ENCODE results near the gene ALG12. TPM values are rescaled to one million over a fixed set of nuclear protein-coding genes. Genes with fewer than 3 reads are reported as not detected.

Gene ALG12
- total RNA-seq, 1 experiment from 2014 or later: 29.2 TPM

DNA sequence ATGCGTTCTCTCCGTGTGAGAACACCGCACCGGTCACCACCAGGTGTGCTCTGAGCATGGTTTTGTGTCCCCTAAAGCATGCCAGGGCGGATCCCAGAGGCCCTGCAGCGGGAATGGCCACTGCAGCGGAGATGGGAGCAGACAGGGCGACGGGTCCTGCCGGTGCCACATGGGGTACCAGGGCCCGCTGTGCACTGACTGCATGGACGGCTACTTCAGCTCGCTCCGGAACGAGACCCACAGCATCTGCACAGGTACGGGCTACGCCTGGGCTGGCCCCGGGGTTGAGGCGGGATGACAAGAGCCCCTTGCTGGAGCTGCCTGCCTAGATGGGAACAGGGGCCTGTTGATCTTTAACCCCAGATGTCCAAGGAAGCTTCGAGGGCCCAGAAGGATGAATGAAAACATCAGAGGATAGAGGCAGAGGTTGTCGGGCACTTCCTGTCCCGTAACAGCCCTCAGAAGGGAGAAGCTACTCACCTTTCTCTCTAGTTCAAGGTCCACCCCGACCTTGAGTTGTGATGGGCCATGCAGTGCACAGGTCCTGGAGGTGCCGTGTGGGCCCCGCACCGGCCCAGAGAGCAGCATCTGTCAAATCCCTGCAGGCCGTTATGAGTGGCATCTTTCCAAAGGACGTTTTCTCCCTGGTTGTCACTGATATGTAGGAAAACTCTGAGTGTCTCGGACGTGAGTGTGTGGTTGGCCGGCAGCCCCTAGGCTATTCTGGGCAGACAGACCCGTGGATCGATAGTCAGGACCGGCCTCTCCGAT is 3.5 kb upstream of the ALG12 start (continued):
- TF ChIP-seq SMAD3 (CRISPR knock-in tag; IDR thresholded peaks at IDR 0.05; ENCODE audit: borderline replicate concordance) (no peak), ESRRA (CRISPR knock-in tag; IDR thresholded peaks at IDR 0.05; ENCODE audit: borderline replicate concordance) (no peak), TEAD4 (CRISPR knock-in tag; IDR thresholded peaks at IDR 0.05) (no peak), MAX (CRISPR knock-in tag; IDR thresholded peaks at IDR 0.05) (no peak), HMGA2 (CRISPR knock-in tag; IDR thresholded peaks at IDR 0.05) (no peak), GTF2I (CRISPR knock-in tag; conservative IDR thresholded peaks at IDR 0.05) (no peak)
- TF ChIP-seq, protein P1, sequence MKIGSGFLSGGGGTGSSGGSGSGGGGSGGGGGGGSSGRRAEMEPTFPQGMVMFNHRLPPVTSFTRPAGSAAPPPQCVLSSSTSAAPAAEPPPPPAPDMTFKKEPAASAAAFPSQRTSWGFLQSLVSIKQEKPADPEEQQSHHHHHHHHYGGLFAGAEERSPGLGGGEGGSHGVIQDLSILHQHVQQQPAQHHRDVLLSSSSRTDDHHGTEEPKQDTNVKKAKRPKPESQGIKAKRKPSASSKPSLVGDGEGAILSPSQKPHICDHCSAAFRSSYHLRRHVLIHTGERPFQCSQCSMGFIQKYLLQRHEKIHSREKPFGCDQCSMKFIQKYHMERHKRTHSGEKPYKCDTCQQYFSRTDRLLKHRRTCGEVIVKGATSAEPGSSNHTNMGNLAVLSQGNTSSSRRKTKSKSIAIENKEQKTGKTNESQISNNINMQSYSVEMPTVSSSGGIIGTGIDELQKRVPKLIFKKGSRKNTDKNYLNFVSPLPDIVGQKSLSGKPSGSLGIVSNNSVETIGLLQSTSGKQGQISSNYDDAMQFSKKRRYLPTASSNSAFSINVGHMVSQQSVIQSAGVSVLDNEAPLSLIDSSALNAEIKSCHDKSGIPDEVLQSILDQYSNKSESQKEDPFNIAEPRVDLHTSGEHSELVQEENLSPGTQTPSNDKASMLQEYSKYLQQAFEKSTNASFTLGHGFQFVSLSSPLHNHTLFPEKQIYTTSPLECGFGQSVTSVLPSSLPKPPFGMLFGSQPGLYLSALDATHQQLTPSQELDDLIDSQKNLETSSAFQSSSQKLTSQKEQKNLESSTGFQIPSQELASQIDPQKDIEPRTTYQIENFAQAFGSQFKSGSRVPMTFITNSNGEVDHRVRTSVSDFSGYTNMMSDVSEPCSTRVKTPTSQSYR (CRISPR knock-in tag; IDR thresholded peaks at IDR 0.05): no peak
- TF ChIP-seq, protein P2, sequence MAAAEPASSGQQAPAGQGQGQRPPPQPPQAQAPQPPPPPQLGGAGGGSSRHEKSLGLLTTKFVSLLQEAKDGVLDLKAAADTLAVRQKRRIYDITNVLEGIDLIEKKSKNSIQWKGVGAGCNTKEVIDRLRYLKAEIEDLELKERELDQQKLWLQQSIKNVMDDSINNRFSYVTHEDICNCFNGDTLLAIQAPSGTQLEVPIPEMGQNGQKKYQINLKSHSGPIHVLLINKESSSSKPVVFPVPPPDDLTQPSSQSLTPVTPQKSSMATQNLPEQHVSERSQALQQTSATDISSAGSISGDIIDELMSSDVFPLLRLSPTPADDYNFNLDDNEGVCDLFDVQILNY (CRISPR knock-in tag; IDR thresholded peaks at IDR 0.05): no peak
- TF ChIP-seq, protein P3, sequence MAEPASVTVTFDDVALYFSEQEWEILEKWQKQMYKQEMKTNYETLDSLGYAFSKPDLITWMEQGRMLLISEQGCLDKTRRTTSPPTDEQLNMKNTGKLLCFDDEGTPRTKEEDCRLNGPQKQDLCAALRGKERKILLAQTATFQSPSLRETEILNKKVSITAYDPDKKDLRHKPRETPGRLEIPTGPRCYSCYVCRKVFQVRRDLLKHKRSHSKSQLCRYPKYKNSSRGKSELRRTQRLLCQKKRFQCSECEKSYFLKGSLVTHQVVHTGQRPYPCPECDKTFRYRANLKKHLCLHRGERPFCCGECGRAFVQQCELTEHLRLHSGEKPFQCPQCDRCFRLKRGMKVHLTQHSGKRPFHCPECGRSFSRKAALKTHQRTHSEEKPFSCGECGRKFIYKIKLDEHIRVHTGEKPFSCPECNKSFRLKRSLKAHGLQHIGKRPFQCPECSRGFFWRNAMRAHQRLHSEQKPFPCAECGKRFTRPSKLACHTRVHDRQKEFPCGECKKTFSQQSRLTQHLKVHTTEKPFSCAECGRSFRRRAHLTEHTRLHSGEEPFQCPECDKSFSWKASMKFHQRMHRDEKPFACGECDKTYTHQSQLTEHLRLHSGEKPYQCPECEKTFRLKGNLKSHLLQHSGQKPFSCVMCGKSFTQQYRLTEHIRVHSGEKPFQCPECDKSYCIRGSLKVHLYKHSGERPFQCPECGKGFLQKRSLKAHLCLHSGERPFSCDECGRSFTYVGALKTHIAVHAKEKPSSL (CRISPR knock-in tag; conservative IDR thresholded peaks at IDR 0.05): no peak

- CTCF ChIA-PET: no interaction called here
- no peak for TF ChIP-seq SP1 (CRISPR knock-in tag; conservative IDR thresholded peaks at IDR 0.05)
- TF ChIP-seq TEAD4 (CRISPR knock-in tag; IDR thresholded peaks at IDR 0.05): no peak
- TF ChIP-seq ZNF317 (CRISPR knock-in tag; IDR thresholded peaks at IDR 0.05; ENCODE audit: borderline replicate concordance, low read depth): no peak
Measured at GRCh38 chr22:49920859-49921258, 2.6 kb upstream of the ALG12 start.

DNA sequence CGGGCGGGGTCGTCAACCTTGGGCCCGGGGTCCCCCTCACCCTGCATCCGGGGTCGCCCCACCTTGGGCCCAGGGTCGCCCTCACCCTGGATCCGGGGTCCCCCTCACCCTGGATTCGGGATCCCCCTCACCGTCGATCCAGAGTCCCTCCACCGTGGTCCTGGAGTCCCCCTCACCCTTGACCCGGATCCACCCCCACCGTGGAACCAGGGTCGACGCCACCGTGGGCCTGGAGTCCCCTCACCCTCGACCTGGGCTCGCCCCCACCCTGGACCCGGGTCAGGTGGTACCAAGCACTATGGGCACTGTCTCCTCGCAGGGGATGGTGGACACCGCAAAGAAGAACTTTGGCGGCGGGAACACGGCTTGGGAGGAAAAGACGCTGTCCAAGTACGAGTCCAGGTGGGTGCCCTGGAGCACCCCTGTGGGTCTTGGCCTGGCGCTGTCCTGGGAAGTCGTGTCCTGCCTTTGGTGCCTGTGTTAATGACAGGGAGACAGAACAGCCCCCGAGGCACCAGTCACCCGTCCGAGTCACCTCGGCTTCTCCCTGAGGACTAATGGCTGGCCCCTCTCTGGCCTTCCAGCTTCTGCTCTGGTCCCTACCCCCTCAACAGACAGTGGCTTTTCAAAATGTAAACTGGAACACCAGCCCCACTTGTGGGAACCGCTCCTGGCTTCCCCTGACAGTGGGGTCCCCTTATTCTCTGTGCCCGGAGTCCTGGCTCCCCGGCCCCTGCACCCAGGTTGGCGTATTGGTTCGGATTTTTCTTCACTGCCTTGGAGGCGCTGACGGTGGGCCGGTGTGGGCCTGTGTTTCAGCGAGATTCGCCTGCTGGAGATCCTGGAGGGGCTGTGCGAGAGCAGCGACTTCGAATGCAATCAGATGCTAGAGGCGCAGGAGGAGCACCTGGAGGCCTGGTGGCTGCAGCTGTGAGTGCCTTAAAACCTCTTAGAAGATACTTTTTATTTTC is 958 bp upstream of the ALG12 start:
- DNase-seq (ENCODE audit: low spot score) (no peak), ATAC-seq (no peak)
- ChIA-PET POLR2A (no interaction called here), CTCF (interaction anchor here (0.8 to 2.1 kb wide), 3 partner anchors 111 to 288 kb away, joined by 3 to 8 read pairs (median 4); no protein-coding TSS in a partner anchor)
- Mint-ChIP-seq H3K27ac (no peak overlapping the region), H3K36me3 (peaks cover 3% of the 10 kb centered on the region; the same call in 1 of the 2 replicates), H3K9me3 (no peaks in the 10 kb centered on the region), H3K27me3 (ENCODE audit: low read depth) (no peaks in the 10 kb centered on the region), H3K4me1 (peaks cover 5% of the 10 kb centered on the region), H3K4me3 (peak overlapping the region; percentile 58)
- TF ChIP-seq TP53 (CRISPR knock-in tag; IDR thresholded peaks at IDR 0.05): 0 out of 2 replicates have a peak, but pooled peaks have one; percentile 29
- TF ChIP-seq NFYB (CRISPR knock-in tag; conservative IDR thresholded peaks at IDR 0.05; ENCODE audit: low read depth): no peak

More at GRCh38 chr22:49920859-49921258, 2.6 kb upstream of the ALG12 start:
- H3K36me3 Mint-ChIP-seq: peaks cover 9% of the 10 kb centered on the region; the same call in 1 of the 2 replicates
- POLR2A ChIA-PET: no interaction called here
- peaks cover 11% of the 10 kb centered on the region for H3K4me1 Mint-ChIP-seq
- no peak for ATAC-seq
- no peaks in the 10 kb centered on the region for H3K9me3 Mint-ChIP-seq
- no peak for DNase-seq (ENCODE audit: low spot score)
- H3K27ac Mint-ChIP-seq: no peak overlapping the region
- no peaks in the 10 kb centered on the region; the same call in 1 of the 2 replicates for H3K27me3 Mint-ChIP-seq (ENCODE audit: low read depth)
- peak overlapping the region; percentile 14; the same call in 1 of the 2 replicates for H3K4me3 Mint-ChIP-seq

Measured in WTC11 (cell line).